ENCODE data around the gene PAIP2B. TPM values are rescaled to one million over a fixed set of nuclear protein-coding genes. Genes with fewer than 3 reads are reported as not detected.

Gene PAIP2B
- total and polyA plus RNA-seq, 8 donors: 4.9 to 14.1 (median 8.1) TPM

DNA sequence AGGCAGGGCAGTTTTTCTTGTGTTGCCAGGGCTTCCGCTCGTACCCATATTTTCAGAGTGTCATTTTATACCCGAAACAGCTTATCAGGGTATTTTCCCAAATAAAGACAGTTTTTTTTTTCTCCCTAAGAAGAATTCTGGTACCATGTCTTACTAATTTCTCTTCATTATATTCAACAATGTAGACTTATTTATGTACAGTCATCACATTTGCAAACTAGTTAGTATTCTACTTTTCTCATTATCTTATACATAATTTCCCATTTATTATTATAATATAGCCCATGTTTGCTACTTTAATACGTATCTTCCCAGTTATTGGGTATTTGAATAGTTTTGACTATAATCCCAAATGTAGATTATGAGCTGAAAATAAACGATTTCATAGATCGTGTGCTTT lies 36.5 kb upstream of the PAIP2B start:
- Histone ChIP-seq H3K9me3 (no peaks in the 10 kb centered on the region), H3K27me3 (no peaks in the 10 kb centered on the region), H3K4me3 (no peak overlapping the region), H3K27ac (no peak overlapping the region), H3K36me3 (no peaks in the 10 kb centered on the region), H3K4me1 (no peaks in the 10 kb centered on the region)
- TF ChIP-seq POLR2A (IDR thresholded peaks at IDR 0.05) (no peak), POLR2AphosphoS5 (IDR thresholded peaks at IDR 0.05) (no peak), EP300 (IDR thresholded peaks at IDR 0.05) (no peak)
- TF ChIP-seq, protein P1, sequence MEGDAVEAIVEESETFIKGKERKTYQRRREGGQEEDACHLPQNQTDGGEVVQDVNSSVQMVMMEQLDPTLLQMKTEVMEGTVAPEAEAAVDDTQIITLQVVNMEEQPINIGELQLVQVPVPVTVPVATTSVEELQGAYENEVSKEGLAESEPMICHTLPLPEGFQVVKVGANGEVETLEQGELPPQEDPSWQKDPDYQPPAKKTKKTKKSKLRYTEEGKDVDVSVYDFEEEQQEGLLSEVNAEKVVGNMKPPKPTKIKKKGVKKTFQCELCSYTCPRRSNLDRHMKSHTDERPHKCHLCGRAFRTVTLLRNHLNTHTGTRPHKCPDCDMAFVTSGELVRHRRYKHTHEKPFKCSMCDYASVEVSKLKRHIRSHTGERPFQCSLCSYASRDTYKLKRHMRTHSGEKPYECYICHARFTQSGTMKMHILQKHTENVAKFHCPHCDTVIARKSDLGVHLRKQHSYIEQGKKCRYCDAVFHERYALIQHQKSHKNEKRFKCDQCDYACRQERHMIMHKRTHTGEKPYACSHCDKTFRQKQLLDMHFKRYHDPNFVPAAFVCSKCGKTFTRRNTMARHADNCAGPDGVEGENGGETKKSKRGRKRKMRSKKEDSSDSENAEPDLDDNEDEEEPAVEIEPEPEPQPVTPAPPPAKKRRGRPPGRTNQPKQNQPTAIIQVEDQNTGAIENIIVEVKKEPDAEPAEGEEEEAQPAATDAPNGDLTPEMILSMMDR (IDR thresholded peaks at IDR 0.05): no peak
- intact Hi-C loops (cut with DNase I; ENCODE audit: low total_unique reads): no loop called here
- DNase-seq: no peak
- 84 to 90% (median 86%) methylated on average over 6 of the region's 6 CpGs for WGBS, 5 donors

DNA sequence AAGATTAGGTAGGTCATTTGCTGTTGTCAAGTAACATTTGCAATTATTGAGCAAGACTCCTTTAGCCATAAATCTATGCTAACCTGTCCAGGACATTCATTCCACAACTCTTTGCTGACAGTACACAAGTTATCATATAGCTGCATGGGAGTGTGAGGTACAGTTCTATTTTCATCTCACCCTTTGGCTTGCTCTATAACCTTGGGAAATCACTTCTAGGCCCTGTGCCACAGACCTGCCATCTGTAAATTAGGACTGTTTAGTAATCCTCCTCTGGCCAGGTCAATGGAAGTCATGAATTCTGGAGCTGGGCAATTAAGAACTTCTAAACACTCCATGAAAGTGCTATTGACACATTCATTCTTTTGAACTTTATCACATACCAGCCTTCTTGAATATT lies 34.6 kb upstream of the PAIP2B start:
- no peak for DNase-seq
- intact Hi-C loops (cut with DNase I; ENCODE audit: low total_unique reads): no loop called here
- Histone ChIP-seq H3K4me1 (no peaks in the 10 kb centered on the region), H3K36me3 (no peaks in the 10 kb centered on the region), H3K9me3 (no peaks in the 10 kb centered on the region), H3K27ac (no peak overlapping the region), H3K4me3 (no peak overlapping the region), H3K27me3 (peaks cover 0 to under 1% (median 0%) of the 10 kb centered on the region in 3 donors)
- TF ChIP-seq, protein P1 (IDR thresholded peaks at IDR 0.05): no peak
- no peak for TF ChIP-seq POLR2A (IDR thresholded peaks at IDR 0.05)
- no peak for TF ChIP-seq POLR2AphosphoS5 (IDR thresholded peaks at IDR 0.05)
- TF ChIP-seq EP300 (IDR thresholded peaks at IDR 0.05): no peak

DNA sequence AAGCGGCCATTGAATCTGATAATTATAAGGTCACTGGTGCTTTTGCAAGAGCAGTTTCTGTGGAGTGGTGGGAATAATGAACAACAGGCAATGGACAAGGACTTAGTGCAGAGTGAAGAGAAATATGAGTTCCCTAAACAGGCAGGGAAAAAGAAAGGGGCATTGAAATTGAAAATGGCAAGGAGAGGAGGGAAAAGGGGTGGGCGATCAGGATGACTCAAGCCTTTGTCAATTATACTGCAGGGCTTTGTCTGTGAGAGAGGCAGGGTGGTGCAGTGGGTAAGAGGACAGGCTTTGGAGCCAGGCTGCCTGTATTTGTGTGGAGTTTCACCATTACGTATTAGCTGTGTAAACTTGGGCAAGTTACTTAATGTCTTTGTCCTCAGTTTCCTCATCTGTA lies 29.5 kb upstream of the PAIP2B start:
- Histone ChIP-seq H3K9me3 (no peaks in the 10 kb centered on the region), H3K4me1 (no peaks in the 10 kb centered on the region), H3K27ac (no peak overlapping the region), H3K4me3 (no peak overlapping the region), H3K27me3 (peaks cover 0 to 3% (median 0%) of the 10 kb centered on the region in 3 donors), H3K36me3 (no peaks in the 10 kb centered on the region)
- TF ChIP-seq EP300 (IDR thresholded peaks at IDR 0.05) (no peak), POLR2A (IDR thresholded peaks at IDR 0.05) (no peak), POLR2AphosphoS5 (IDR thresholded peaks at IDR 0.05) (no peak)
- TF ChIP-seq, protein P1 (IDR thresholded peaks at IDR 0.05): no peak
- intact Hi-C loops (cut with DNase I; ENCODE audit: low total_unique reads): no loop called here
- DNase-seq: no peak
- 73 to 79% (median 76%) methylated on average over 3 of the region's 3 CpGs for WGBS, 5 donors

DNA sequence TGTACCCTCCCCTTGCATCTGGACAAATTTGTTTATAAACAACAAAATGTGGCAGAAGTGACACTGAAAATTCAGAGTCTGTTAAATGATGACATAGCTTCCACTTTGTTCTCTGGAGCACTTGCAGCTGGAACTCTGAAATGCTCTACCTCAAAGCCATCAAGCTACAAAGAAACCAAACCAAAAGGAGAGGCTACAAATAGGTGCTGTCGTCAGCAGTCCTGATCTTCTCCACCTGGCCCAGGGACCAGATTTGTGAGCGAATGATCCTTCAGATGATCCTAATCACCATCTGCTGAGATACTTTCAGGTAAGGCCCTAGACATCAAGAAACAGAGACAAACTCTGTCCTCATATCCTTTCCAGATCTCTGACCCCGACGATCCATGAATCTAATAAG lies 27.9 kb upstream of the PAIP2B start:
- WGBS, 5 donors: 88 to 93% (median 90%) methylated on average over 4 of the region's 4 CpGs
- no peak for DNase-seq
- Histone ChIP-seq H3K36me3 (no peaks in the 10 kb centered on the region), H3K9me3 (no peaks in the 10 kb centered on the region), H3K27me3 (peaks cover 0 to 3% (median 0%) of the 10 kb centered on the region in 3 donors), H3K27ac (no peak overlapping the region), H3K4me3 (no peak overlapping the region), H3K4me1 (no peaks in the 10 kb centered on the region)
- TF ChIP-seq POLR2AphosphoS5 (IDR thresholded peaks at IDR 0.05) (no peak), POLR2A (IDR thresholded peaks at IDR 0.05) (no peak), EP300 (IDR thresholded peaks at IDR 0.05) (no peak)
- TF ChIP-seq, protein P1 (IDR thresholded peaks at IDR 0.05): no peak
- intact Hi-C loops (cut with DNase I; ENCODE audit: low total_unique reads): no loop called here

Measured in stomach (tissue), 9 donors.